GM23248 (cell line): ENCODE results near the gene LYRM4.

Experiments
- EZH2 ChIP-seq: fragments of 200-600 bp; sonication (generic); IDR thresholded peaks from 2 replicates; pipeline ENCODE4 v1.6.1; 2018; ENCODE audit warnings: antibody characterized with exemption, mild to moderate bottlenecking; ENCODE audit not compliant: insufficient read depth, poor library complexity, severe bottlenecking
- EZH2phosphoT487 ChIP-seq: fragments of 200-600 bp; sonication (generic); IDR thresholded peaks from 2 replicates; pipeline ENCODE4 v1.6.1; 2018; ENCODE audit warnings: antibody characterized with exemption, moderate library complexity, mild to moderate bottlenecking, low read depth; ENCODE audit not compliant: insufficient read depth

- TF ChIP-seq EZH2 (no peak), EZH2phosphoT487 (no peak)
These were observed 29.8 kb upstream of the LYRM4 start for GRCh38 chr6:5290500-5290899.
